GF-D8 (cell line): ENCODE measurements around the gene MRPL38.
"Not testable (repeated sequence)": the region's sequence is repeated elsewhere in the genome, so short reads cannot be mapped to it uniquely, and the experiment has no call there.

Source experiments
- DNase-seq: peaks from one replicate; lab custom pipeline; 2025; lab: John Stamatoyannopoulos, UW

MRPL38 gene

GRCh38 chr17:75854101-75854748 is 50.5 kb downstream of the MRPL38 start:
- DNase-seq = no peak

- DNase-seq = no peak
Observed at GRCh38 chr17:75853433-75853832, 51.3 kb downstream of the MRPL38 start.

DNA sequence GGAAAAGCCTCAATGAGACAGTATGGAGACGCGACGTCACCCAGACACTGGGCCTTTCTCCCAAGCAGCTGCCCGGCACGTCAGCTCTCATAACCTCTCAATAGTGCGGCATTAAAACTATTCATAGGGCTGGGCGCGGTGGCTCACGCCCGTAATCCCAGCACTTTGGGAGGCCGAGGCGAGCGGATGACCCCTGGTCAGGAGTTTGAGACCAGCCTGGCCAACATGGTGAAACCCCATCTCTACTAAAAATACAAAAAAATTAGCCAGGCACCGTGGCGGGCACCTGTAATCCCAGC is 53.0 kb downstream of the MRPL38 start:
- not testable (repeated sequence) for DNase-seq

GRCh38 chr17:75850928-75851692 is 53.6 kb downstream of the MRPL38 start:
- no peak for DNase-seq

DNA sequence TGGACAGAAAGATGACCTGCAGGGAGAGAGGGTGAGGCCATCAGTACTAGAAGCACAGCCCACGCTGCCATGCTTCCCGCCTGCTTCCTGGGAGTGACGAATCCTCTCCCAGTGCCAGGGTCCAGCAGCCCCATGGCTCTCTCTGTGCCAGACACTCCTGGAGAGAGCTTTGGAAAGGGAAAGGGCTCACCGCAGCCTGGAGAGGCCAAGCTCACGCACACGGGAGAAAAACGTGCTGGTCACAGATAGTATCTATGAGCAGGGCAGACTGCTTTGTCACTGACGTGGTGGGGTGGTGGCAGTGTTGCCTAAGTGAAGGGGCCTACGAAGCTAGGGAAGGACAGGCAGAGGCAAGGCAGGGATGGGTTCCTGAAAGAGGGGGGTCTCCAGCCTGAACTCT is 55.0 kb downstream of the MRPL38 start:
- DNase-seq = no peak

- no peak for DNase-seq
Observed at GRCh38 chr17:75849279-75849646, 55.4 kb downstream of the MRPL38 start.
